ENCODE measurements around the gene KCNC4. TPM values are rescaled to one million over a fixed set of nuclear protein-coding genes. Genes with fewer than 3 reads are reported as not detected.
A peak's percentile ranks its signal among the peaks of the same experiment; 100 is the strongest.

Gene KCNC4
- polyA plus RNA-seq, 1 donor, result 9.2 TPM

GRCh38 chr1:110189181-110189580 lies 20.9 kb upstream of the KCNC4 start:
- DNase-seq, result no peak

GRCh38 chr1:110190282-110190929 lies 19.7 kb upstream of the KCNC4 start:
- no peak for DNase-seq

DNA sequence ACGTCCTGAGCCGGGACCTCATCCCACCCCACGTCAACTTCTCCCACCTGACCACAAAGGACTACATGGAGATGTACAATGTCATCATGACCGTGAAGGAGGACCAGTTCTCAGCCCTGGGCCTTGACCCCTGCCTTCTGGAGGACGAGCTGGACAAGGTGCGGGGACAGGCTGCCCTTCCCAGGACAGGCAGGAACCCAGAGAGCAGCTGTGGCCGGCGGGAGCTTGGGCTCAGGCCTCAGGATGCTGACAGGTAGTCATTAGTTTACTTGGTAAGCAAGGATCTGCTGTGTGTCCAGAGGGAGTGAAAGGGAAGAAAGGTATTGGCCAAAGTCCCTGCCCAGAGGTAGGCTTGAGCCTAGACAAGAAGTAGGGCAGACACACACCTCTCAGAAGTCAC lies 17.6 kb upstream of the KCNC4 start:
- DNase-seq, result no peak

- DNase-seq, result no peak
Observed at GRCh38 chr1:110195196-110195595, 14.9 kb upstream of the KCNC4 start.

DNA sequence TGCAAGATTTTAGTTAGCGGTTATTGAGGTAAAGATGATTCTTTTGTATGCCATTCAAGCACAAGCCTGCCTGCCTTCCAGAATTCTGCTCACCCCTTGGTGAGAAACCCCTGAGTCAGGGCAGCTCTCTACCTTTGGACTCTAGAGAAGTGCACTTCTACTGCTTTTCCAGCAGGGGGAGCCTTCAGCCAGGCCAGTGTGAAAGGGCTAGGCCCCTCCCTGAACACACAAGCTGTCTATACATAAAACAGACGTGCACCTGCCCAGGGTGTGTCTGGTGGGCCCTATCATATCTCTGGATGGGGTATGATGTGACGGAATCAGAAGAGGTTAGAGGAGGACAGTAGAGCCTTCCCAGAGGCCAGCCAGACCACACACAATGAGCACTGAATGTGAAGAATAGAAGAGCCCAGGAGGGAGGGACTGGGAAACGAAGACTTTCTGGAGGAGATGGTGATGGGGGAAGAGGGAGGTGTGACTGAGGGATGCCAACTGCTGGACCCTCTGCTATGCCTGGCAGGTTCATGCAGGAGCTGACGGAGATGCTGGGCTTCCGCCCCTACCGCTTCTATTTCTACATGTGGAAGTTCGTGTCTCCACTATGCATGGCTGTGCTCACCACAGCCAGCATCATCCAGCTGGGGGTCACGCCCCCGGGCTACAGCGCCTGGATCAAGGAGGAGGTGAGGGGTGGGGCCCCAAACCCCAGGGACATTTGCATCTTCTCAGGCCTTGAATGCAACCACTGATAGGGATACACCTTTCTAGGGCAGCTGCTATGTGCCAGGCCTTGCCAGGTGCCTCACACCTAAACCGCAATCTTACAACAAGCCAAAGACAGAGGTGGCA lies 13.0 kb upstream of the KCNC4 start:
- no peak for DNase-seq

- no peak for DNase-seq
Observed at GRCh38 chr1:110197905-110198629, 12.0 kb upstream of the KCNC4 start.

DNA sequence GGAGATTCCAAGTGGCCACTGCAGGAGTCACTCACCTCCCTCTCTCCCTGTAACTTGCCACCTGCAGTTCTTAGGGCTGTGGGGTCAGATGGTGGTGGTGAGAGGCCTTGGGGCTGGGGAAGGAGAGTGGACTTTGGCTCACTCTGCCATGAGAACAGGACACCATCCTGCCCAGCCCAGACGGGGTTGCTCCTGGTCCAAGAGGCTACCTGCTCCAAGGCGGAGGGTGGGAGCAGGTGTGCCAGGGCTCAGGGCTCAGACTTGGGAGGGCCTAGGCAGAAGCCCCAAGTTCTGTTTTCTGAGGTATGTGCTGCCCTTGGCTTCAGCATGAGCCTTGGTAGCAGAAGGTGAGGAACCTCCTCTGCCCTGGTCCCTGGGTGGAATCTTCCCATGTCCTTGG lies 11.4 kb upstream of the KCNC4 start:
- DNase-seq, result no peak

DNA sequence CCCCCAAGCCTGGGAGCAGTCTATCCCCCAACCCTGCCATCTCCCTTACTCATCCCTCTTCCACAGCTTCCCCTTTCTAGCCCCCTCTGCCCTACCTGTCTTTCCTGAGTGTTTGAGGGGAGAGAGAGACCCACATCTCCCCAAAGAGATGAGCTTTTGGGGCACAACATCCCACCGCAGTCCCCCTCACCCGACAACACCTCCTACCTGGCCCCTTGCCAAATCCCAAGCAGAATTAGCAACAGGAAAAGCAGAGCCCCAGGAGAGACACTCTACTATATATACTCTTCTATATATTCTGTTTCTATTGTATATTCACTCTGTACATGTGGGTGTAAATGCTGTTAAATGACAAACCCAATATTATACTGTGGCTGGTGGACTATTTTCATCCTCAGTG lies 9.9 kb upstream of the KCNC4 start:
- no peak for DNase-seq

- no peak for DNase-seq
Observed at GRCh38 chr1:110200666-110201065, 9.4 kb upstream of the KCNC4 start.

GRCh38 chr1:110201157-110201825 lies 8.8 kb upstream of the KCNC4 start:
- no peak for DNase-seq

- DNase-seq, result peak; percentile 54
Observed at GRCh38 chr1:110203021-110203661, 7.0 kb upstream of the KCNC4 start.

GRCh38 chr1:110205156-110205555 lies 5.0 kb upstream of the KCNC4 start:
- DNase-seq, result no peak

GRCh38 chr1:110205591-110206155 lies 4.4 kb upstream of the KCNC4 start:
- no peak for DNase-seq

DNA sequence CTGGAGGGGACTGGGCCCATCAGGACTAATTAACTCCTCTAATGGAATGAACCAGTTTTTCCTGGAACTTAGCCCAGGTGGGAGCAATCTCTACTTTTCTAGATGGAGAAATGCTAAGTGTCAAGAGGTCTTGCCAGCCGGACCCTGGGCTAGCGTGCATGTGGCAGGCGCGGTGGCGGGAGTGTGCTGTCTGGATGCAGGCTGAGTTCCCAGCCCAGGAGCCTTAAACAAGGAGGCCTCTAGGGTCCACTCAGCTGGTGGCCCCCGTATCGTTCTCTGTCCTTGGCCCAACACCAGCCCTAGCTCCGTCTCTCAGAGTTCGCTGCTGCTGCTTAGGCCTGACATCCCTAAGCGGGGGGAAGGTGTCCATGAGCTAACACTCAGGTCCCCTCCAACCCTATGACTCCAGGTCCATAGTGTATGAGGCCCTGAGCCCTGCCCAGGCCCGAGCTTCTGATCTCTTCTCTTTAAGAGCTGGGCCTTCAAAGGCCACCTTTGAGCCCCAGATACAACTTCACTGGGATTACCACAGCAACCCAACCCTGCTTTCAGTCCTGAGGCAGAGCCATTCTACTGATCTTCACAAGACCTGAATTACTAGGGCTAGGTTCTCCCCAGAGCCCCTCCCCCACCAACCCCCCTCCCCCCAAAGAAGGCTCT lies 3.7 kb upstream of the KCNC4 start:
- no peak for DNase-seq

- peak; percentile 50 for DNase-seq
Observed at GRCh38 chr1:110207831-110208230, 2.3 kb upstream of the KCNC4 start.

DNA sequence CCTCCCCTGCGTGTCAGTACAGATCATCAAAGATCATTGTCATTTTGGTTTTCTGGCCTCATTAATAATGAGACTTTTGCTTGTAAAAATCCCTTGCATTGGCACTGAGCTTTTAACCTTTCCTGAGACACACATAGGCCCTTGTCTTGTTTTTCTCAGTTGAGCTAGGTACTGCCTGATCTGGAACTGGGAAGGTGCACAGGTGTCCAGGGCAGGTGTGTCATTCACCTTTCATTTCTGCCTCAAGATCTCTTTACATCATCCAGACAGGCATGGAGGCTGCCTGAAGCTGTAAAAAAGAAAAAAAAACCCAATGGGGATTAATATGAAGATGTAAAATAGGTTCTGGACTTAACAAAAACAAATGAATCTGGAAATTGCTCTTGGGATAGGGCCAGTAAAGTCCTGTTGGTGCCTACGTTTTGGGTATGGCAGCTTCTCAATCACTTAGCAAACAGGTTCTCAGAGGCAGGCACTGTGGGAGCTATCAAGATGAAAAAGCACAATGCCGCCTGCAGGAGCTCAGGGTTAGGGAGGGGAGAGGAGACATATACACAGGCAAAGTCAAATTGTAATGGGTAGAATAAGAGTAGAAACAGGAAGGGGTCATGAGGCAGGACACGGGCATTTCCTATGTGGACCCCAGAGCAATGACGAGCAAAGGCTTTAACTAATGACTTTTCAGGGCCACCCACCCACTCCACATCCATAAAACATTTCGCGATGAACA lies 1.0 kb upstream of the KCNC4 start:
- DNase-seq, result no peak

DNA sequence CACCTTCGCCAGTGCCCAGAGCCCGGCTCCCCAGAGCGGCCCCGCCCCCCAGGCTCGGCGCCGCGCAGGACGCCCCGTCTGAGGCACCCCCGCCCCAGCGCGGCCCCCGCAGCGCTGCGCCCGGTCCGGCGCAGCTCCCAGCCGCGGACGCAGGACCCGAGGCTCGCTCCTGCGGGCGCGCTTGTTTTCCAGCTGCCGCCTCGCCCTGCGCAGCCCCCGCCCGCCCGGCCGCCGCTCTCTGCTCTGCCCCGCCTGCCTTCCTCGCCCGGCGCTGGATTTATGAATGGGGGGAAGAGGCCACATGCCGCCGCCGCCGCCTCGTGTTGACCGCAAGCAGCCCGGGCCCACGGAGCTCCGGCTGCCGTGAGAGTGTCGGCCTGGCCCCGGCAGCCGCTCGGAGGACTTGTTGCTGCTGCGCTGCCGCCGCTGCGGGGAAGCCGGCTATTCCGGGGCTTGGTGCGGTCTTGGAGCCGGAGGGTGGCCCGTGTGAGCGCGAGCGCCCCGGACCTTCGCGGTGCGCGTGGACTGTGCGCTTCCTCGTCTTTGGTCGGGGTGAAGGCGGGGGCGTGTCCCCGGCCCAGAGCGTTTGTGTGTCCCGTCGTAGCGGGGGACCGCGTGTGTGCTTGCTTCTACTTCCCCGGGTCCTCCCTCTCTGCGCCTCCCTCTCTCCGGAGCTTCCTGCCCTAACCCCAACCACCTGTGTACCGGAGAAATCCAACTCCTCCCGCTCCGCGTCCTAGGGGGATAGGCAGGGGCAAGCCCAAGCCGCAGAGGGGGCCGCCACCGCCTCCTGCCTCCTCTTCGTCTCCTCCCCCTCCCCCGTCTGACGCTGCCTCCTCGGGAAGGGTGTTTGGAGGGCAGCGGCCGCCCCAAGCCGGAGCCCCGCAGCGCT lies 736 bp downstream of the KCNC4 start:
- no peak for DNase-seq

GRCh38 chr1:110211496-110212168 lies 1.5 kb downstream of the KCNC4 start:
- DNase-seq, result no peak

Measured in hindlimb muscle (tissue), 1 donor.